Measurements from ENCODE around the gene NXT1. TPM values are rescaled to one million over a fixed set of nuclear protein-coding genes. Genes with fewer than 3 reads are reported as not detected.

Gene NXT1
- total RNA-seq, 2 experiments from 2014 or later: 33.7 to 76.5 TPM

- TF ChIP-seq EZH2phosphoT487 (IDR thresholded peaks at IDR 0.05; ENCODE audit: borderline replicate concordance, low read depth, low read length) (no peak), CTCF (conservative IDR thresholded peaks at IDR 0.05; ENCODE audit: low read length) (no peak)
- no peak overlapping the region for H3K4me2 ChIP-seq (ENCODE audit: low read length)
- H3K9me3 ChIP-seq (ENCODE audit: low read length): no peaks in the 10 kb centered on the region
- no peaks in the 10 kb centered on the region for H3K79me2 ChIP-seq (ENCODE audit: insufficient read depth, low read depth, low read length)
- H3K36me3 ChIP-seq (ENCODE audit: insufficient read depth, low read length): no peaks in the 10 kb centered on the region
- DNase-seq (ENCODE audit: low spot score): no peak
- no peaks in the 10 kb centered on the region for H4K20me1 ChIP-seq (ENCODE audit: insufficient read depth, low read length)
- no peaks in the 10 kb centered on the region for H3K9me2 ChIP-seq (ENCODE audit: insufficient read depth, low read length)
- H3K27ac ChIP-seq (ENCODE audit: low read depth, low read length, poor library complexity, severe bottlenecking): no peak overlapping the region
- intact Hi-C loops (cut with micrococcal nuclease; ENCODE audit: unreplicated experiment): no loop called here
- CTCF ChIA-PET (ENCODE audit: unreplicated experiment): no interaction called here
- BruUV-seq (replicated peaks): no TSS peak
- no peak overlapping the region for H3K4me3 ChIP-seq (ENCODE audit: low read depth, low read length, poor library complexity, severe bottlenecking)
- no peak overlapping the region for H2AFZ ChIP-seq (ENCODE audit: low read length)
- H3K4me1 ChIP-seq (ENCODE audit: insufficient read depth, low read length, poor library complexity, severe bottlenecking): peaks cover 8% of the 10 kb centered on the region
- POLR2A ChIA-PET: no interaction called here
These were observed 15.1 kb upstream of the NXT1 start for GRCh38 chr20:23335521-23335920.

GRCh38 chr20:23336476-23336875 is 14.1 kb upstream of the NXT1 start:
- BruUV-seq (replicated peaks): no TSS peak
- CTCF ChIA-PET (ENCODE audit: unreplicated experiment): no interaction called here
- Histone ChIP-seq H3K9me2 (ENCODE audit: insufficient read depth, low read length) (no peaks in the 10 kb centered on the region), H3K4me2 (ENCODE audit: low read length) (no peak overlapping the region), H3K79me2 (ENCODE audit: insufficient read depth, low read depth, low read length) (no peaks in the 10 kb centered on the region), H3K4me1 (ENCODE audit: insufficient read depth, low read length, poor library complexity, severe bottlenecking) (peaks cover 8% of the 10 kb centered on the region), H3K27ac (ENCODE audit: low read depth, low read length, poor library complexity, severe bottlenecking) (no peak overlapping the region), H4K20me1 (ENCODE audit: insufficient read depth, low read length) (no peaks in the 10 kb centered on the region), H3K36me3 (ENCODE audit: insufficient read depth, low read length) (no peaks in the 10 kb centered on the region), H3K4me3 (ENCODE audit: low read depth, low read length, poor library complexity, severe bottlenecking) (no peak overlapping the region), H2AFZ (ENCODE audit: low read length) (no peak overlapping the region), H3K9me3 (ENCODE audit: low read length) (no peaks in the 10 kb centered on the region)
- TF ChIP-seq CTCF (conservative IDR thresholded peaks at IDR 0.05; ENCODE audit: low read length): no peak
- TF ChIP-seq EZH2phosphoT487 (IDR thresholded peaks at IDR 0.05; ENCODE audit: borderline replicate concordance, low read depth, low read length): no peak
- intact Hi-C loops (cut with micrococcal nuclease; ENCODE audit: unreplicated experiment): no loop called here
- no peak for DNase-seq (ENCODE audit: low spot score)
- POLR2A ChIA-PET: no interaction called here

- CTCF ChIA-PET (ENCODE audit: unreplicated experiment): no interaction called here
- POLR2A ChIA-PET: interaction anchor here (2.8 kb wide), 1 partner anchor 13 kb away, joined by 10 read pairs; the partner anchor contains the start of gene NXT1
- BruUV-seq (replicated peaks): no TSS peak
These were observed 13.3 kb upstream of the NXT1 start for GRCh38 chr20:23337312-23337711.

More at GRCh38 chr20:23337312-23337711, 13.3 kb upstream of the NXT1 start:
- no peaks in the 10 kb centered on the region for H3K36me3 ChIP-seq (ENCODE audit: insufficient read depth, low read length)
- H3K9me2 ChIP-seq (ENCODE audit: insufficient read depth, low read length): no peaks in the 10 kb centered on the region
- H3K4me3 ChIP-seq (ENCODE audit: low read depth, low read length, poor library complexity, severe bottlenecking): no peak overlapping the region
- no peak for DNase-seq (ENCODE audit: low spot score)
- H3K79me2 ChIP-seq (ENCODE audit: insufficient read depth, low read depth, low read length): no peaks in the 10 kb centered on the region
- no peak for TF ChIP-seq CTCF (conservative IDR thresholded peaks at IDR 0.05; ENCODE audit: low read length)
- TF ChIP-seq EZH2phosphoT487 (IDR thresholded peaks at IDR 0.05; ENCODE audit: borderline replicate concordance, low read depth, low read length): no peak
- intact Hi-C loops (cut with micrococcal nuclease; ENCODE audit: unreplicated experiment): no loop called here
- H3K4me2 ChIP-seq (ENCODE audit: low read length): no peak overlapping the region
- H4K20me1 ChIP-seq (ENCODE audit: insufficient read depth, low read length): no peaks in the 10 kb centered on the region
- no peak overlapping the region for H2AFZ ChIP-seq (ENCODE audit: low read length)
- no peaks in the 10 kb centered on the region for H3K4me1 ChIP-seq (ENCODE audit: insufficient read depth, low read length, poor library complexity, severe bottlenecking)
- H3K9me3 ChIP-seq (ENCODE audit: low read length): no peaks in the 10 kb centered on the region
- H3K27ac ChIP-seq (ENCODE audit: low read depth, low read length, poor library complexity, severe bottlenecking): no peak overlapping the region
